Lower leg skin (tissue), 3 donors: Measurements from ENCODE around the gene EFCC1.

Source experiments
- POLR2A ChIP-seq, 2 donors: fragments of 450-650 bp; IDR thresholded peaks; one replicate each; pipeline ENCODE4 v1.6.1; 2016 to 2017; ENCODE audit warnings: antibody characterized with exemption in 2 of 2, mild to moderate bottlenecking in 1 of 2, moderate library complexity in 1 of 2
- TF ChIP-seq, protein P1 (sequence below), 3 donors: fragments of 450-650 bp; IDR thresholded peaks; one replicate each; pipeline ENCODE4 v1.5.1; 2016; ENCODE audit warnings: antibody characterized with exemption in 3 of 3, mild to moderate bottlenecking in 3 of 3, moderate library complexity in 2 of 3

DNA sequence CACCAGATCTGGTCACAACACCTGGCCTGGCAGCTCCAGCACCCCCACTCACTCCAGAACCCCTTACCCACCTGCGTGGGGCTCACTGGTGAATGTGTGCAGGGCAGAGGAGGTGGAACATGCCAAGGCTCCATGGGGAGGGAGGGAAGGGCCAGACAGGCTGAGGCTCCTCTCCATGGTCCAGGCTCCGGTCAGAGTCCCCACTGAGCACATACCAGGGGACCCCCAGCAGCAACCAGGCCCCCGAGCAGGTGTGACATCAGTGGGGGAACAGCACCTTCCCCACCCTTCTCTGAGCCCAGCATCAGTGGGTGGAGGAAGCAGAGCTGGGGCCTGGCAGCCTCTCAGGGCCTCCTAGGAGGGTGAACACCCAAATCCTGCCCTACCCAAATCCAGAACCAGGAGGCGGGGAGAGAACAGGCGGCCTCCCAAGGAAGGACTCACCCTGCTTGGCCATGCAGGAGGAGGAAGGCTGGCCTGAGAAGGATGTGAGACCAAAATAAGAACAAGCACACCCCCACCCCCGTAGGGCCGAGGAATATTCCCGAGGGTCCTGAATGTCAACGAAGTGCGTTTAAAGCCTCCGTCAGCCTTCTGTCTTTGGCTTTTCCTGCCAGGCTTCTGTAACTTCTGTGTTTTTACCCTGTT, 58.3 kb downstream of the EFCC1 start:
- TF ChIP-seq, protein P1, sequence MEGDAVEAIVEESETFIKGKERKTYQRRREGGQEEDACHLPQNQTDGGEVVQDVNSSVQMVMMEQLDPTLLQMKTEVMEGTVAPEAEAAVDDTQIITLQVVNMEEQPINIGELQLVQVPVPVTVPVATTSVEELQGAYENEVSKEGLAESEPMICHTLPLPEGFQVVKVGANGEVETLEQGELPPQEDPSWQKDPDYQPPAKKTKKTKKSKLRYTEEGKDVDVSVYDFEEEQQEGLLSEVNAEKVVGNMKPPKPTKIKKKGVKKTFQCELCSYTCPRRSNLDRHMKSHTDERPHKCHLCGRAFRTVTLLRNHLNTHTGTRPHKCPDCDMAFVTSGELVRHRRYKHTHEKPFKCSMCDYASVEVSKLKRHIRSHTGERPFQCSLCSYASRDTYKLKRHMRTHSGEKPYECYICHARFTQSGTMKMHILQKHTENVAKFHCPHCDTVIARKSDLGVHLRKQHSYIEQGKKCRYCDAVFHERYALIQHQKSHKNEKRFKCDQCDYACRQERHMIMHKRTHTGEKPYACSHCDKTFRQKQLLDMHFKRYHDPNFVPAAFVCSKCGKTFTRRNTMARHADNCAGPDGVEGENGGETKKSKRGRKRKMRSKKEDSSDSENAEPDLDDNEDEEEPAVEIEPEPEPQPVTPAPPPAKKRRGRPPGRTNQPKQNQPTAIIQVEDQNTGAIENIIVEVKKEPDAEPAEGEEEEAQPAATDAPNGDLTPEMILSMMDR (IDR thresholded peaks at IDR 0.05): no peak
- TF ChIP-seq POLR2A (IDR thresholded peaks at IDR 0.05): no peak
